Measurements from ENCODE around the gene TRIM67. TPM values are rescaled to one million over a fixed set of nuclear protein-coding genes. Genes with fewer than 3 reads are reported as not detected.

TRIM67 gene
- total RNA-seq, 1 experiment from 2014 or later: 0.06 TPM

GRCh38 chr1:231177936-231178335 lies 16.1 kb downstream of the TRIM67 start:
- Histone ChIP-seq H3K27me3 (replicated peaks; ENCODE audit: insufficient read depth, low read depth, low read length, poor library complexity) (peaks cover 83% of the 10 kb centered on the region), H3K4me3 (ENCODE audit: low read depth, low read length, poor library complexity, severe bottlenecking) (no peak overlapping the region), H3K4me1 (ENCODE audit: insufficient read depth, low read length, poor library complexity, severe bottlenecking) (no peaks in the 10 kb centered on the region), H3K36me3 (ENCODE audit: insufficient read depth, low read length, poor library complexity, severe bottlenecking) (no peaks in the 10 kb centered on the region), H3K27ac (ENCODE audit: low read depth, low read length, poor library complexity, severe bottlenecking) (no peak overlapping the region), H3K9me3 (ENCODE audit: low read depth, low read length, poor library complexity, severe bottlenecking) (no peaks in the 10 kb centered on the region)
- CTCF ChIA-PET: no interaction called here
- POLR2A ChIA-PET (ENCODE audit: low non-redundant PET): no interaction called here
- TF ChIP-seq CTCF (conservative IDR thresholded peaks at IDR 0.05; ENCODE audit: low read depth, low read length) (no peak), EZH2 (IDR thresholded peaks at IDR 0.05; ENCODE audit: borderline replicate concordance, low read depth, low read length, poor library complexity, severe bottlenecking) (no peak)
- no TSS peak for BruUV-seq (replicated peaks)
- DNase-seq (ENCODE audit: low spot score): no peak
- intact Hi-C loops (cut with micrococcal nuclease; ENCODE audit: unreplicated experiment): no loop called here

- no peak for DNase-seq (ENCODE audit: low spot score)
- no TSS peak for BruUV-seq (replicated peaks)
- Histone ChIP-seq H3K9me3 (ENCODE audit: low read depth, low read length, poor library complexity, severe bottlenecking) (no peaks in the 10 kb centered on the region), H3K27ac (ENCODE audit: low read depth, low read length, poor library complexity, severe bottlenecking) (no peak overlapping the region), H3K4me1 (ENCODE audit: insufficient read depth, low read length, poor library complexity, severe bottlenecking) (no peaks in the 10 kb centered on the region), H3K4me3 (ENCODE audit: low read depth, low read length, poor library complexity, severe bottlenecking) (no peak overlapping the region), H3K27me3 (replicated peaks; ENCODE audit: insufficient read depth, low read depth, low read length, poor library complexity) (peaks cover 82% of the 10 kb centered on the region), H3K36me3 (ENCODE audit: insufficient read depth, low read length, poor library complexity, severe bottlenecking) (no peaks in the 10 kb centered on the region)
- ChIA-PET POLR2A (ENCODE audit: low non-redundant PET) (no interaction called here), CTCF (no interaction called here)
- TF ChIP-seq CTCF (conservative IDR thresholded peaks at IDR 0.05; ENCODE audit: low read depth, low read length) (no peak), EZH2 (IDR thresholded peaks at IDR 0.05; ENCODE audit: borderline replicate concordance, low read depth, low read length, poor library complexity, severe bottlenecking) (no peak)
- intact Hi-C loops (cut with micrococcal nuclease; ENCODE audit: unreplicated experiment): no loop called here
Measured at GRCh38 chr1:231178970-231179369, 17.1 kb downstream of the TRIM67 start.

GRCh38 chr1:231180034-231180433 lies 18.2 kb downstream of the TRIM67 start:
- Histone ChIP-seq H3K4me3 (ENCODE audit: low read depth, low read length, poor library complexity, severe bottlenecking) (no peak overlapping the region), H3K27ac (ENCODE audit: low read depth, low read length, poor library complexity, severe bottlenecking) (no peak overlapping the region), H3K27me3 (replicated peaks; ENCODE audit: insufficient read depth, low read depth, low read length, poor library complexity) (peaks cover 82% of the 10 kb centered on the region), H3K36me3 (ENCODE audit: insufficient read depth, low read length, poor library complexity, severe bottlenecking) (no peaks in the 10 kb centered on the region), H3K9me3 (ENCODE audit: low read depth, low read length, poor library complexity, severe bottlenecking) (no peaks in the 10 kb centered on the region), H3K4me1 (ENCODE audit: insufficient read depth, low read length, poor library complexity, severe bottlenecking) (no peaks in the 10 kb centered on the region)
- no peak for DNase-seq (ENCODE audit: low spot score)
- intact Hi-C loops (cut with micrococcal nuclease; ENCODE audit: unreplicated experiment): no loop called here
- no peak for TF ChIP-seq CTCF (conservative IDR thresholded peaks at IDR 0.05; ENCODE audit: low read depth, low read length)
- TF ChIP-seq EZH2 (IDR thresholded peaks at IDR 0.05; ENCODE audit: borderline replicate concordance, low read depth, low read length, poor library complexity, severe bottlenecking): no peak
- POLR2A ChIA-PET (ENCODE audit: low non-redundant PET): no interaction called here
- no TSS peak for BruUV-seq (replicated peaks)
- CTCF ChIA-PET: no interaction called here

Data from A673 (cell line).